ENCODE measurements around the gene COL9A3. TPM values are rescaled to one million over a fixed set of nuclear protein-coding genes. Genes with fewer than 3 reads are reported as not detected.
A peak's percentile ranks its signal among the peaks of the same experiment; 100 is the strongest.

COL9A3 gene
- total RNA-seq, 1 experiment from 2014 or later, result 46.6 TPM

GRCh38 chr20:62806383-62807050 lies 10.3 kb upstream of the COL9A3 start:
- CTCF ChIA-PET, result no interaction called here
- POLR2A ChIA-PET, result interaction anchor here (0.6 kb wide), 1 partner anchor 151 kb away, joined by 3 read pairs; no protein-coding TSS in a partner anchor
- intact Hi-C loops (cut with micrococcal nuclease; ENCODE audit: unreplicated experiment), result no loop called here

GRCh38 chr20:62807444-62808210 lies 9.2 kb upstream of the COL9A3 start:
- H3K9me3 ChIP-seq (ENCODE audit: control insufficient read depth, insufficient read depth, low read depth, low read length), result no peaks in the 10 kb centered on the region
- BruUV-seq (replicated peaks), result no TSS peak
- no peaks in the 10 kb centered on the region for H3K27me3 ChIP-seq (ENCODE audit: control insufficient read depth, insufficient read depth, low read length)
- TF ChIP-seq POLR2AphosphoS5 (IDR thresholded peaks at IDR 0.05; ENCODE audit: low read depth, low read length) (no peak), SIN3A (IDR thresholded peaks at IDR 0.05; ENCODE audit: borderline replicate concordance, insufficient read depth, low read depth, low read length) (no peak), CTCF (IDR thresholded peaks at IDR 0.05) (no peak), REST (IDR thresholded peaks at IDR 0.05; ENCODE audit: insufficient read depth in 1 of 2, low read depth in 2 of 2, low read length in 1 of 2) (no peak)
- in situ Hi-C loops (cut with HindIII; ENCODE audit: low pct_unique_long_range_greater_than_20kb, low sequenced_read_pairs), result no loop called here
- intact Hi-C loops (cut with micrococcal nuclease; ENCODE audit: unreplicated experiment), result no loop called here
- peaks cover 33% of the 10 kb centered on the region for H3K4me1 ChIP-seq (ENCODE audit: control insufficient read depth, insufficient read depth, low read length)
- H3K27ac ChIP-seq (ENCODE audit: low read length), result peak overlapping the region; percentile 93
- peaks cover 7% of the 10 kb centered on the region for H3K36me3 ChIP-seq (ENCODE audit: control insufficient read depth, insufficient read depth, low read length)
- ChIA-PET CTCF (interaction anchor here (0.5 to 1.7 kb wide), 7 partner anchors 13 to 397 kb away, joined by 3 to 6 read pairs (median 4); no protein-coding TSS in a partner anchor), POLR2A (no interaction called here)
- no peak for DNase-seq (ENCODE audit: low read depth, low spot score)
- no peak overlapping the region for H3K4me3 ChIP-seq (ENCODE audit: low read depth in 2 of 2, low read length in 2 of 2)
- ATAC-seq, result no peak

More at GRCh38 chr20:62806383-62807050, 10.3 kb upstream of the COL9A3 start:
- no peaks in the 10 kb centered on the region for H3K9me3 ChIP-seq (ENCODE audit: control insufficient read depth, insufficient read depth, low read depth, low read length)
- BruUV-seq (replicated peaks), result TSS peak; percentile 68
- peak overlapping the region; percentile 70 to 71 for H3K4me3 ChIP-seq (ENCODE audit: low read depth in 2 of 2, low read length in 2 of 2)
- TF ChIP-seq CTCF (IDR thresholded peaks at IDR 0.05) (no peak), REST (IDR thresholded peaks at IDR 0.05; ENCODE audit: insufficient read depth in 1 of 2, low read depth in 2 of 2, low read length in 1 of 2) (no peak), TCF7L2 (IDR thresholded peaks at IDR 0.05; ENCODE audit: low read depth, low read length) (no peak)
- H3K27me3 ChIP-seq (ENCODE audit: control insufficient read depth, insufficient read depth, low read length), result no peaks in the 10 kb centered on the region
- in situ Hi-C loops (cut with HindIII; ENCODE audit: low pct_unique_long_range_greater_than_20kb, low sequenced_read_pairs), result no loop called here
- ATAC-seq, result no peak
- peaks cover 7% of the 10 kb centered on the region for H3K36me3 ChIP-seq (ENCODE audit: control insufficient read depth, insufficient read depth, low read length)
- no peak for DNase-seq (ENCODE audit: low read depth, low spot score)
- peaks cover 31% of the 10 kb centered on the region for H3K4me1 ChIP-seq (ENCODE audit: control insufficient read depth, insufficient read depth, low read length)
- peak overlapping the region; percentile 93 for H3K27ac ChIP-seq (ENCODE audit: low read length)
